Measurements from ENCODE around the gene SERINC1. TPM values are rescaled to one million over a fixed set of nuclear protein-coding genes. Genes with fewer than 3 reads are reported as not detected.

SERINC1 gene
- 120 and 250 TPM in 2 replicates for total RNA-seq

DNA sequence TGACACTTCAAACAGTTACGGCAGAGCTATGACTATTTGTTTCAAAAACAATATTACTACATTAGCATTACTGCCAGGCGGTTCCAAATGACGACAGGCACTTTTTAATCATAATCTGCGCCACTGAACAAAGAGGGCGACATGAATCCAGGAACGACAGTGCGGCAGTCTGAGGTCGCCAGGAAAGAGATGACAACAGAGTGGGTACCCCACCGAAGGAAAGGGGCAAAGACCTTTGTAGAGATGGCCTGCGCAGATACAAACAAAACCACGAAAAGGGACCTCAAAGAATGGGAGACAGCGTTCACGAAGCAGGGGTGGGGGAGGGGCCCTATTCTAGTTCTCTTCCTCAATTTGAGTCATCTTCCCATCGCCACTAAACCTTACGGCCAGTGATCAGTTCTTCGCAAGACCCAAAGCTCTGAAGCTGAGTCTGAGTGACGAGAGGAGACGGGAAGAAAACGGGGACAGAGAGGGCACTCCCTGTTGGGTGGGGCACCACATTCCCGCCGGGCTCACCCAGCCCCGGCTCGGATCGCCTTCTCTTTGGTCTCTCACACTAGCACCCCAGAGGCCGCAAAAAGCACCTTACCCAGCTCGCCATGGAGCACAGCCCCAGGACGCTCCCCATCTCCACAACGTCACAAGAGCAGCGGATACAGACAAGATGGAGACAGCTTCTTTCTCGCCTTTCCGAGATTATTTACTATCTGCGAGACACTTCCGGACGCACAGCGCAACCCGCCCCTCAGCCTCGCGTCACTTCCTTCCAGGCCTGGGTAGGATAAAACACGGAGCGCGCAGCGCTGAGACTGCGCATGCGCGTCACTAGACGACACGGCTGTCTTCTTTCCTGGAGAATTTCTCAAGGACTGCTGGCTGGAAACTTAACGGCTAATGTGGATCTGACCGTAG is at the start of gene SERINC1:
Gene SERINC1 (minus strand): TSS at position 701 of the 915 bp plus-strand sequence. CDS start 70 bp downstream, at position 631.

DNA sequence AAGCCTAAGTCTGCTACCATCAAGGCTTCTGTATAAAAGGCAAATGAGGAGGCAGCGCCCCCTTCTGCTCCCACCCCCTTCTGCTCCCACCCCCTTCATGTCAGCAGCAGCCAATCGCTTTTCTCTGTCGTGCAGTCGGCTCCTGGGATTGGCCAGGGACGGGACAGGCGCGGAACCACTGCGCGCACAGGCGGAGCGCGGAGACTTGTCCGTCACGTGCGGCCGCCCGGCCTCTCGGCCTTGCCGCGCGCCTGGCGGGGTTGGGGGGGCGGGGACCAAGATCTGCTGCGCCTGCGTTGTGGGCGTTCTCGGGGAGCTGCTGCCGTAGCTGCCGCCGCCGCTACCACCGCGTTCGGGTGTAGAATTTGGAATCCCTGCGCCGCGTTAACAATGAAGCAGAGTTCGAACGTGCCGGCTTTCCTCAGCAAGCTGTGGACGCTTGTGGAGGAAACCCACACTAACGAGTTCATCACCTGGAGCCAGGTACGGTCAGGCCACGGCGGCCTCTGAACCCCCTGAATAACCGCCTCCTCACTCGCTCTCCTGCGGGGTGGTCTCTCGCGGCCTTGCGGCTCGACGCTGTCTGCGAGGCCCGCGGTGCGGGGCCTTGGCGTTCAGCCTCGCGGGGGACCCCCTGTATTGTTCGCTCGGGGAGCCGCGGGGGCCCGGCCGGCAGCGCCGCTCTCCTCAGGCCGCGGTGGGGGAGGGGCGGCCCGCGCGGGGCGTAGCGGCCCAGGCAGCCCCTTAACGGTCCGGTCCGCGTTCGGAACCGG is 72.1 kb downstream of the SERINC1 start, which contains the start of gene HSF2:
Gene HSF2 (plus strand): TSS at position 305 of the 773 bp plus-strand sequence. CDS start 86 bp downstream, at position 391.

Other genes starting within 250 kb of the SERINC1 start
- 11.3 and 25.6 TPM in 2 replicates for gene HSF2, start 72.2 kb downstream of the SERINC1 start, total RNA-seq
- 0.13 TPM in 1 of 2 replicates, not detected in the other for gene PKIB, start 138.6 kb upstream of the SERINC1 start, total RNA-seq